NCI-H187 treated with DMSO at 0.1 percent for 48 hours (cell line): ENCODE results near the gene CHST13.

Experiments used
- DNase-seq: peaks from one replicate; lab custom pipeline; 2025; lab: John Stamatoyannopoulos, UW

Gene CHST13

DNA sequence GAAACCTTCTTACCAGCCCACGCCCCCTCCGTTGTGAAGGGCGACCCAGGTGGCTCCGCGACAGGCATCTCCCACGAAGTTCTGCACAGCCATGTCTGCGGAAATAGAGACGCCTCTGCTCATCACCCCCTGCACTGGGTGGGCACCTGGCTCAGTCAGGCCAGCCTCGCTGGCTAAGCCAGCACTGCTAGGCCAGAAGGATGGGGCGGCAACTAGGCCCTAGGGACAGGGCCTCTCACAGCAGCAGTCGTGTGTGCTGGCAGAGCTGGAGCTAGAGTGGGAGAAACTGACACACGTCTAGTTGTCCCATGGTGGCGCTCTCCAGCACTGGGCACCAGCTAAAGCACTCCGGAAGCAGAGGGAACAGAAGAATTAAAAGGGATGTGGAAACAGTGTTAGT, 35.8 kb upstream of the CHST13 start:
- DNase-seq: no peak

DNA sequence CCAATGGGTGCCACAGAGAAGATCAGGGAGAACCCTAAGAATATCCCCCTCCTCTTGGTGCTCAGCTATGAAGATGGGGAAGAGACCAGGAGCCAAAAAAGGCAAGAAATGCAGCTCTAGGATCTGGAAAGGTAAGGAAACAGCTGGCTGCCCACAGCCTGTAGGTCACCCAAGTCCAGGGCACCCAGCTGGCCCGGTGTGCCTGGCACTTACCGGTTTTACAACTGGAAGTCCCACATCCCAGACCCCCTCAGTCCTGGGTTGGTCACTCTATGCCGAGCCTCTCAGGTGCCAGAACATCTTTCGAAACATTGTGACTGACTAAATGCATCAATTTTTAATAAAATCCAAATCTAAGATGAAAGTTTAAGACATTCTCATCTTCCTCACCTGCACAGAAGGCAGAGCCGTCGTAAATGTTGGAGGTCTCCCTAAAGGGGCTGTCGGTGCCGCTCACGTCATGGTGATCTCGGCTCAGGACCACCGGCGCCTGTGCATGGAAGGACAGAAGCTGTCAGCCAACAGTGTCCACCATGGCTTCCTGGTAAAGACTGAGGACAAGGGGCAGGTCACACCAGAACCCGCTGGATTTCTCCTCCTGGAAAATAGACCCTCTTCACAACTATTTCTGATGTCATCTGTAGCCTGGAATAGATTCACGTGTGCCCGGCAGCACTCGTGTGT, 34.9 kb upstream of the CHST13 start:
- DNase-seq: no peak

DNA sequence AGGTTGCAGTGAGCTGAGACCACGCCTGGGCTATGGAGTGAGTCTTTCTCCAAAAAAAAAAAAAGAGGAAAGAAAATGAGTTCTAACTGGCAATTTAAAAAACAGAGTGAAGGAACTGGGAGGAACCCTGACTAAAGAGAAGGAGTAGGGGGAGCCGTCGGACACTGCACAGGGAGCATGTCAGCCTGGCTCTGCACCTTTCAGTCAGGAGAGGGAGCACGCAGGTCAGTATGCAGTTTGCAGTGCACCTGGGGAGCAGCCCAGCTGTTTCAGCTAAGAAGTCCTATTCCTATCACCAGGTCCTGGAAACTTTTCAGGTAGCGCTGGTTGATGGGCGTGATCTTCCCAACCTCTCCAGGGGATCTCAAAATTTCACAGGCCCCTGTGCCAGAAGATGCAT, 33.3 kb upstream of the CHST13 start:
- no peak for DNase-seq

DNA sequence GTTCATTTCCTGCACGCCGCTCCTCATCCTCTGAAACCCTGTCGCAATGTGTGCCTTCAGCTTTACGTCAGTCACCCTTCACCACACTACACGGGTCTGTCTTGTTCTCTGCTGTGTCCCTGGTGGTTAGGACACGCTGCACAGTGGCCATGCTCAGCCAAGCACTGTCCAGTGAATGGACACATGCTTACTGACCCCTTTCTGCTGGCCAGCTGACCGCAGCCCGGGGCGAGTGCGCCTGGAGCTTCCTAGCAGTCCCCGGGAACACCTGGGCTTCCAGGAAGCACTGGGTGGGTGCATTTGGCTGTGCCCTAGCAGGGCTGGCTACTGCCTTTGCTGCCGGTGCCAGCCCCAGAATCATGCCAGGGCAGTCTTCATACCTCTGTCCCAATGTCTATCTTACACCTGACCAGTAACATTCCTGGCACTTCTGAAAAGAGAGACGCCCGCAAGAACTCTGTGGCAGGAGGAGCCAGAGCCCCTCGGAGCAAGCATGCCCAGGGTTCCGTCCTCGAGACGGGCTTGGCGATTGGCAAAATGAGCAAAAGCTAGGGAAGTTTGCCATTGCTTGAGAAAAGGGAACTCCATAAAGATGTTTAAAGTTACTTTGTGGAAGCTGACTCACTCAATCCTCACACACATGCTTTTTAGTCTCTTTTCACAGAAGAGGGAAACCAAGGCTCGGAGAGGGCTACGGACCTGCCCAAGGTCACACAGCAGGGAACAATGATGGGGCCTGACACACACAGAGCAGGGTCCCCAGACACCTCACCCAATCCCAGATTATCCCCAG, 32.5 kb upstream of the CHST13 start:
- DNase-seq: no peak

DNA sequence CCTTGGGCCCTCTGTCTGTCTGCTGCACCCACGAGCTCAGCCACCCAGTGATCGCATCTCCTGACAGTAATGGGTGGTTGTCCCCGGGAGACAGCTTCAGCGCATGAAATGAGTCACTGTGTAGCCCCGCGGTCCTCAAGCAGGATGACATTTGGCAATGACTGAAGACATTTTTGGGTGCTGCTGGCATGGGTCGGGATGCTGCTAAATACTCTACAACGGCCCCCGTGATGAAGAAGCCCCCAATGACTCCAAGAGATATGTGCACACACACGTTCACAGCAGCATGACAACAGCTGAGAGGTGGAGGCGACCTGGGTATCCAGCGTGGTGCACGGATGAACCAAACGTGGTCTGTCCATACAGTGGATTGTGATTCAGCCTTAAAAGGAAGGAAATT, 30.9 kb upstream of the CHST13 start:
- no peak for DNase-seq

DNA sequence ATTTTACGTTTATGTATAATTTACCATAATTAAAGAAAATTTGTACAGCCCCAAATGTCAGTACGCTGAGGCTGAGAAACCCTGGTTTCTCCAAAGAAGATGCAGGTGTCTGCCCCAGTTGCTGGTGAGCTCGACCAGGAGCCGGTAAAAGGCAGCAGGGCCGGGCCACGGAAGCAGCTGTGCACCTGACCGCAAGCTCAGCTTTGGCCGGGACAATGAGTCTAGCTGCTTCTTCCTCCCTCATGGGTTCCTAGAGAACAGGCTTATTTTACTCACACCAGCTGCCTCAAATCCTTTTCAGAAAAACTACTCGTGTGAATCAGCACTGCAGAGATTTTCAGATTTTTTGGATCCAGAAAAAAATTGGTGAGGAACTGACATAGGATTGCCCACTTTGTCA, 30.2 kb upstream of the CHST13 start:
- DNase-seq: no peak

DNA sequence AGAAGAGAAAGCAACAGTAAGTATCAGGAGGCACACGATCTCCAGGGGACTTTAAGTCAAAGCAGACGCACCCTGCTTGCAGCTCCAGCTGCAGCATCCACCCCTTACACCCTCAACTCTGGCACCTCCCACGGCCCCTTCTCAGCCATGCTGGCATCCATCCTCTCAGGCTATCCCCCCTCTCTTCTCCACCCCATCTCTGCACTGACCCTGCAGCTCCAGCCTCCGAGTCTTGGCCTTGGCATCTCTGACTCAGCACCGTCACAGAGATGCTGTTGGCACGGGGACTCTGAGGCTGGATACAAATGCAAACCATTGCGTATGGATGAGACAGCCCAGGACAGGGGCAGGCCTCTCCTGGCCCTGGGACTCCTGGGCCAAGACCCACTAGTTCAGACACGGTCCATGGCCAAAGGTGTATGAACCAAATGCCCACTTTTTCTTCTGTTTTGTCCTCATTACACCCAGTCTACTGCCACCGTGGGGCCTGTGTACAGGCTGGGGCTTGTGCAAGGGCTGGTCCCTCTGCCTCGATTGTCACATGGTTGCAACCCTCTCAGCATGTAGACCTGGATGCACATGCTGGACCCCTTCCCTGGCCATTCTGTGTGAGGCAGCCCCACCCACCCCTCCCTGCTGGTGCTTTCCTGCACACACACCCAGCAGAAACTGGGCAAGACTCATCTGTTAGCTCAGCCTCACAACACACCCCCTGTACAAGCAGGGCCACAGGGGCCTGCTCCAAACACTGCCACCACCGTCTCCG, 29.6 kb upstream of the CHST13 start:
- no peak for DNase-seq

DNA sequence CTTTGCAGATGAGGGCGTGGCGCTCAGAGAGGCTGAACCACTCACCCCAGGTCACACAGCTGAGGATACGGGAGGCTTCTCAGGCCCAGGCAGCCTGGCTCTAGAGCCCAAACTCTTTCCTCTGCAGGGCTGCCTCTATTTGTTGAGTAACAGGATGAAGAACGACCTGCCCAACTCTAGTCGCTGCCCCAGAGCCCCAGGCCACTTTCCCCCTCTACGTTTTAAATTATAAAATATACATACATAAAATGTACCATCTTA, 29.1 kb upstream of the CHST13 start:
- no peak for DNase-seq

DNA sequence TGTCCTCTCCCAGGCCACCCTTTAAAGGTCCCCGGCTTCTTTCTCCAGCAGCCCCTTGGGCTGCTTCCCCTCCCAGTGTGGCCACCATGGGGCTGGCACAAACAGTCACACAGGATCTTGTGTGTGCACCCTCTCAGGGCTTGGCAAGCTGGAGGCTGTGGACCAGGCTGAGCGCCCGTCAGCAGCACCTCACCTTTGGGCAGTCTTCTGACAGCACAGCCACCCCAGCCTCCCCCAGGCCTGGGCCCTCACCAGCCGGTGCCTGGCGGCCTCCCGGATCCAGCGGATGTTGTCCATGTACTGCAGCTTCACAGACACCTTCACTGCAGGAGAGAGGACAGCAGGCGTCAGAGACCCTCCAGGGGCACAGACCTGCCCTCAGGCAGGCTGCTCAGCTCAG, 28.2 kb upstream of the CHST13 start:
- no peak for DNase-seq

DNA sequence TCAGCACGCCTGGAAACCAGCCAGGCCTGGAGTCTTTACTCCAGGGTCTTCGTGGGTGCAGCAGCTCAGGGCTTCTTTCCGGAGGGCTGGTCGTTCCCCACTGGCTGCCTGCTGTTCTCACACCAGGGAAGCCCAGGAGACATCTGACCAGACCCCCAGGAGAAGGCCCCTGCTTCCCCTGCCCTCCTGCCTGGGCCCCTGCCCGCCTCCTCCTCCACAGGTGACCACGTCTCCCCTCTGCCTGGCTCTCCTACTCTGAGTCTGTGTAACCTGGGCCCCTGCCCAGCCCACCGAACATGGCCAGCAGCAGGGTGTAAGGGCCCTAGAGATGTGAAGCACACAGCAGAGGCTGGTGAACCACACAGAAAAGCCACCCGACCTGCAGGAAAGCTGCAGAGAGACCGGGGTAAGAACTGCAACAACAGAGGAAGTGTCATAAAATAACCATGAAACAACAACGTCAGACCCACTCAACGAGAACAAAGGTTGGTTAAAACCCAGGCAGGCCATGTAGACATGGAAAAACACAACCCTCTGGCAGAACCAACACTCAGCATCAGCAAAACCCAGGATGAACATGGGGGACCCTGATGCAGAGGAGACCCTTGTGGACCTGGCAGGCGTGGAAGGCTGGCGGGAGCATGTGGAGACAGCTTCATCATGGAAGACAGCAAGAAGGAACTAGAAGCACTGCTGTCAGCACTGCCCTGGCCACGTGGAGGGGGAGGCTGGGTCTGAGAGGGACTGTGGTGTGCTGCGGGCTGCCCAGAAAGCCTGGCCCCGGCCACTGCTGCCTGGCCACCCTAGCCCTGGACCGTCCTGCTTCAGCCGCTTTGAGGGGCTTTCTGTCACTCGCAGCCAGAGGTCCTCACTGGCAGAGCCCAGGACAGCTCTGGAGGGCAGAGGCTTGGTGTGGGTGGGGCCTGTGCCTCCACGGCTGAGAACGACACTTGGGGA, 26.8 kb upstream of the CHST13 start:
- DNase-seq: no peak

DNA sequence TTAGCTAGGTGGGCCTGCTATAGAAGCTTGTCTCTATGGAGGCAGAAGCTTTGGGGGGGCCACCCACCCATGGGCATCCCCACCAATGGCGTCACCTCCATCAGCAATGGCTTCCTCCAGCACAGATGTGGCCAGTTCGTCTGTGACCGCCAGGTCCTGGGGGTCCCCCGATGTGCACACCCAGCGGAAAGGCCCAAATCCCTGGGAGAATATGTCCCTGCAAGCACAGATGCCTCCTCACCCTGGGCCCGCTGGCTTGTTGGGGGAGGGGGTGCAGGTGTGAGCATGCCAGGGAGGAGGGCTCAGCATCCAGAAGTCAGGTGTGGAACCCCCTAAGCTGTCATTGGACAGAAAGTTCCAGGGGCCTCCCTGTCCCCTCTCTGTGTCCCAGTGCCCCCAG, 26.0 kb upstream of the CHST13 start:
- DNase-seq: no peak

DNA sequence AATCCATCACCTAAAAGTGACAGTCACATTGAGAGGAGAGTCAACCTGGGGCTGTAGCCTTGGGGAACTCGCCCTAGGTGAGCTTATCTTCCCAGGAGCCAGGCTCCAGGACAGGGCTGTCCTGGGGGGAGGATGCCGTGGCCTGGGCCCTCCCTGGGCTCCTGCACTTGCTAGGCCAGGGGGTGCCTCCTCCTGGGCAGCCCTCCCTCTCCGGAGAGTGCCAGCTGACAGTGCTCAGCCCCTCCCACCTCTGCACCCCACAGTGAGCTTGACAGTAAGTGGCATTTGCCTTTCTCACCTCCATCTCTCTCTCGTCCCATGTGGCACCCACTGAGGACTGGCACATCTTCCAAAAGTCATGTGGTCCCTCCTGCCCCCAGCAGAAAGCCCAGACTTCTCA, 25.5 kb upstream of the CHST13 start:
- no peak for DNase-seq

GRCh38 chr3:126498929-126499328, 25.0 kb upstream of the CHST13 start:
- no peak for DNase-seq

DNA sequence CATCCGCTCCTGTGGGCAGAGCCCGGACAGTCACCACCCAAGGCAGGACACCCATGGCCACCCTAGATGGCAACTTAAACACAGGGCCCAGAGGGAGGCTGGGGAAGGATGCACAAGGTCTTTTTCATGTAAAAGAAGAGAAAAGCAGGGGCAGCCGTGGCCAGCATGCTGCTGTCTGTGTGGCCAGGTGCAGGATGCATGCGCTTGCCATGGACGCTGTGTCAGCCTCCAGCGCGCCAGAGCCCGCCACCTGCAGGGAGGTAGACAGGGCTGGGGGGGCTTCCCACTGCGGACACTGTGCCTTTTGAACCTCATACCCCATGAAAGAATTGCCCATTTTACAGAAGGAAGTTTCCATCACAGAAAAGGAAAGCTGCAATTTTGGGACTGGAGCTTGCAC, 24.6 kb upstream of the CHST13 start:
- DNase-seq: no peak

- DNase-seq: no peak
Measured at GRCh38 chr3:126500016-126500415, 23.9 kb upstream of the CHST13 start.

- no peak for DNase-seq
Measured at GRCh38 chr3:126501054-126501453, 22.9 kb upstream of the CHST13 start.

- DNase-seq: no peak
Measured at GRCh38 chr3:126501736-126502135, 22.2 kb upstream of the CHST13 start.

GRCh38 chr3:126502656-126503055, 21.3 kb upstream of the CHST13 start:
- DNase-seq: no peak

- no peak for DNase-seq
Measured at GRCh38 chr3:126503701-126504100, 20.3 kb upstream of the CHST13 start.

DNA sequence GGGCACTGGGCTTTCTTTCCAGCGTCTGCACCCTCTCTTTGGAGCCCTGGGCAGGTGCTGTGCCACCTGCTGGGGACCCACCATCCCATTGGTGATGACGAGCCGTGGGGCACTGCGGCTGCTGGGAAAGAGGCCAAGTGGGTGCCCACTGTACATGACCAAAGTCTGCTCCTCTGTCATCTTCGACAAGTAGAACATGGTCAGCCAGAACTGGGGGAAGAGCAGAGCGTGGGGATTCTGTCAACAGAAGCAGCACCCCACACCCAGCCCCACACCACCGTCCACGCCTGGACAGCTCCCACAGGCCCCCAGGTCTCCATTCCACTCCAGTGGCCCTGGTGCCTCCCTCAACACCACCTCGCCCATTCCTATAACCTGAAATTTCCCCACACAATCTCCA, 16.1 kb upstream of the CHST13 start:
- no peak for DNase-seq

GRCh38 chr3:126508564-126508964, 15.4 kb upstream of the CHST13 start:
- DNase-seq: no peak

DNA sequence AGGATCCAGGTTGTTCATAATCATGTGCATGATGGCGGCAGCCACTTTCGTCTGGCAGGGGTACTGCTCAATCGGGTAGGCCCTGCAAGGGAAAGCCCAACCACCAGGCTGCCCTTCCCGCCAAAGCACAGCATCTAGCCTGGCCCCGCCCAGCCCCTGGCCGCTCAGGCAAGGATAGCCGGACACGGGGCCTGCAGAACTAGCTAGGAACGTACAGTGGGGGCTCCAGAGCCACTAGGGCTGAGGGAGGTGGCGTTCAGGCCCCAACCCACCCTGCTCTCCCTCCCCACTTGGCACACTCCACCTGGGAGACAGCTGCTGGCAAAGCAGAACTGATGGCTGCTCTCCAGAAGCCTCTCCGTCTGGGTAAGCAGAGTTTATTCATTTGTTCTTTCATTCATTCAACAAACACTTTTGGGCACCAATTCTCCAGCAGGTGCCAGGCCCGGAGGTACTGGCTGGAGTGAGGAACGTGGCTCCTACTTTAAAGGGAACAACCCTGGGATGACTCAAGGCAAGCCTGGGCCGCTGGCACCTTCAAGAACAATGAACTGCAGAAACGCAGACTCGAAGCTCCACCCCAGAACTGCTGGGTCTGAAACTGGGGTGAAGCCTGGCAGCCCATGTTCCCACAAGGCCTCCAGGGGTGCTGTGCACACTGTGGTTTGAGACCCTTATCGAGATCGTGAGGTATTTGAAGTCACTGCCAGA, 14.2 kb upstream of the CHST13 start:
- DNase-seq: no peak
